ENCODE measurements around the gene TBC1D13.

GRCh38 chr9:128743421-128743820 lies 43.6 kb upstream of the TBC1D13 start:
- TF ChIP-seq YY1 (IDR thresholded peaks at IDR 0.05; ENCODE audit: insufficient read depth, insufficient read length), result no peak
- no peak for TF ChIP-seq SUZ12 (IDR thresholded peaks at IDR 0.05; ENCODE audit: extremely low read depth, insufficient read depth, insufficient read length)
